Coronary artery (tissue), 2 donors: ENCODE results near the gene CASD1.

Experiments used
- DNase-seq: peaks from one replicate; pipeline ENCODE4 v3.0.0-alpha.2; 2017; ENCODE audit warnings: low spot score
- H3K27ac ChIP-seq, 2 donors: fragments of 200-600 bp; sonication (generic); one replicate each; pipeline ENCODE4 v1.5.1; 2016 to 2019
- H3K4me3 ChIP-seq: fragments of 200-600 bp; sonication (generic); 2 replicates; pipeline ENCODE4 v1.5.1; 2016; ENCODE audit warnings: mild to moderate bottlenecking, moderate library complexity
- CTCF ChIP-seq: fragments of 200-600 bp; sonication (generic); IDR thresholded peaks from one replicate; pipeline ENCODE4 v1.5.1; 2019; ENCODE audit warnings: antibody characterized with exemption

Gene CASD1

GRCh38 chr7:94481279-94481678 is 28.3 kb upstream of the CASD1 start:
- no peak overlapping the region for H3K27ac ChIP-seq
- no peak for TF ChIP-seq CTCF
- no peak for DNase-seq

DNA sequence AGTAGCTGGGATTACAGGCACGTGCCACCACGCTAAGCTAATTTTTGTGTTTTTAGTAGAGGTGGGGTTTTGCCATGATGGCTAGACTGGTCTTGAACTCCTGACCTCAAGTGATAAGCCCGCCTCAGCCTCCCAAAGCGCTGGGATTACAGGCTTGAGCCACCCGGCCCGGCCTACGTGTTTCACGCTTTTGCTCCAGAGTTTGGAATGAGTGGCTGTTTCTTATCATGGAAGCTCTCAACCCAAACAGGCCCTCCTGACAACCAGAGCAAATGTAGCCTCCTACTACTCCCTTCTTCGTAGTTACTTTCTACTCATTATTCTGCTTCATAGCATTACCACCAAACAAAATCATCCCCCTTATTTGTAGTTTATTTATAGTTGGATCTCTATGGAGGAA is 26.8 kb upstream of the CASD1 start:
- H3K27ac ChIP-seq, result no peak overlapping the region
- H3K4me3 ChIP-seq, result no peak overlapping the region
- no peak for DNase-seq
- no peak for TF ChIP-seq CTCF

More at GRCh38 chr7:94481279-94481678, 28.3 kb upstream of the CASD1 start:
- H3K4me3 ChIP-seq, result no peak overlapping the region

- no peak overlapping the region for H3K27ac ChIP-seq
- H3K4me3 ChIP-seq, result no peak overlapping the region
- DNase-seq, result no peak
- TF ChIP-seq CTCF, result no peak
Observed at GRCh38 chr7:94483843-94484242, 25.8 kb upstream of the CASD1 start.

DNA sequence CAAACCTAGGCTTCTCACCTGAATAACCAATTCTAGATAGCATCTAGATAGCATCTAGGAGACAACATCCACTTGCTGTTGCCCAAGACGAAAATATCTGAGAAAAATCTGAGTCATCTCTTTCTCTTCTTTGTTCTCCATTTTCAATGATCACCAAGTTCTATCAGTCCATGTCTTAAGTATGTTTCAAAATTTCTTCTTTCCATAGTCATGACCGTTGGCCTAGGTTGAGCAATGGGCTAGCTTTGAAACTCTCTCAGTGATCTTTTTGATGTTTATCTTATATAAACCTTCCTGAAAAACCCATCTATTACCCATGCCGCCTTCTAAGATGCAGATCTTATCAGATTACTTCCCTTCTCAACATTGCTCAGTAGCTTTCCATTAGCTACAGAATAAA is 23.4 kb upstream of the CASD1 start:
- TF ChIP-seq CTCF, result no peak
- no peak overlapping the region for H3K27ac ChIP-seq
- no peak for DNase-seq
- no peak overlapping the region for H3K4me3 ChIP-seq

- Histone ChIP-seq H3K4me3 (no peak overlapping the region), H3K27ac (no peak overlapping the region)
- TF ChIP-seq CTCF, result no peak
- DNase-seq, result no peak
Observed at GRCh38 chr7:94491410-94491809, 18.2 kb upstream of the CASD1 start.

- H3K4me3 ChIP-seq, result no peak overlapping the region
- TF ChIP-seq CTCF, result no peak
- H3K27ac ChIP-seq, result no peak overlapping the region
- no peak for DNase-seq
Observed at GRCh38 chr7:94492601-94493000, 17.0 kb upstream of the CASD1 start.

DNA sequence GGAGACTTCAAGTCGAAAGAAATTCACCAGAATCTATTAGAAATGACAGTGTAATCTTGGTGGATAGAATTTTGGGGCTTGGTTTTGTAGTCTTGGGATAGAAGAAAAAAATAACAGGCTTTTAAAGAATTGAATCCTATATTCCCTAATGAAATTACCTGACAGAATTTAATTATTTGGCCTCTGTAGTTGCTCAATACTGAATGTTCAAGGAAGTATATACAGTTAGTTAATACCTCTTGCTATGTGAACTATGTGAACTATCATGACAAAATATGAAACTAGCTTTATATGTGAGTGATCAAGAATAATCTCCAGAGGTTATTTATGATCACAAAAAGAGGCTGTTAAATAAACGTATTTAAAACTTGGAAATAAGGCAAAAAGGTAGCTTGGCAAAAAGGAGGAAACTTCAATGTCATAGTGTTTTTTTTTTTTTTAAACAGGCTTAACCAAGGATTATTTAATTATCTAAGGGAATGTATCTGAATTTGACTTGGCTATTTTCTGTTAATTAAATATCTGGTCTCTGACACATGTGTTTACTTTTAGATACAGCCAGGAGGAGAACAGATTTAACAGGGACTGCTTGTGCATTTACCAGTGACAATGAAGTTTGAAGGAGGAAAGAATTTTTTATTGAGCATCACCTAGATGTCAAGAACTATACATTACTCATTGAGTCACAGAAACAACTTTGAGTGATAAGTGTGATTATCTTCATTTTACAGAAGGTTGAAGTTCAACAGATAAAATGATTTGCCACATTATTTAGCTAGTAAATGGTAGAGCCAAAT is 11.5 kb upstream of the CASD1 start:
- Histone ChIP-seq H3K27ac (no peak overlapping the region), H3K4me3 (no peak overlapping the region)
- no peak for DNase-seq
- no peak for TF ChIP-seq CTCF
